Nephron progenitor cell (in vitro differentiated cells): ENCODE data around the gene LIN28B.
A peak's percentile ranks its signal among the peaks of the same experiment; 100 is the strongest.

ENCODE experiments used
- DNase-seq: peaks from one replicate; pipeline ENCODE4 v3.0.0; 2021
- H3K27ac Mint-ChIP-seq: 2 replicates; pipeline ENCODE4 v1.8.0; 2021; ENCODE audit warnings: mild to moderate bottlenecking, moderate library complexity, mixed read lengths
- H3K27me3 Mint-ChIP-seq: 2 replicates; pipeline ENCODE4 v1.8.0; 2021; ENCODE audit warnings: mild to moderate bottlenecking, low read depth, mixed read lengths; ENCODE audit not compliant: poor library complexity
- H3K36me3 Mint-ChIP-seq: 2 replicates; pipeline ENCODE4 v1.8.0; 2021; ENCODE audit warnings: low read depth, mixed read lengths
- H3K4me1 Mint-ChIP-seq: 2 replicates; pipeline ENCODE4 v1.8.0; 2021; ENCODE audit warnings: mixed read lengths
- H3K4me3 Mint-ChIP-seq: 2 replicates; pipeline ENCODE4 v1.8.0; 2021; ENCODE audit warnings: mild to moderate bottlenecking, moderate library complexity, mixed read lengths
- H3K9me3 Mint-ChIP-seq: 2 replicates; pipeline ENCODE4 v1.8.0; 2021; ENCODE audit warnings: mild to moderate bottlenecking, moderate library complexity, mixed read lengths
- CTCF ChIP-seq: fragments of 200-600 bp; sonication (generic); IDR thresholded peaks from 2 replicates; pipeline ENCODE4 v1.5.0; 2021; ENCODE audit warnings: antibody characterized with exemption

The LIN28B gene

GRCh38 chr6:105057160-105057559 is 100.3 kb downstream of the LIN28B start:
- Mint-ChIP-seq H3K4me3 (no peak overlapping the region), H3K27ac (peak overlapping the region; percentile 26), H3K27me3 (no peaks in the 10 kb centered on the region), H3K36me3 (peaks cover 62% of the 10 kb centered on the region), H3K9me3 (peaks cover 19% of the 10 kb centered on the region), H3K4me1 (peaks cover 51% of the 10 kb centered on the region)
- TF ChIP-seq CTCF, result no peak
- no peak for DNase-seq

- H3K4me3 Mint-ChIP-seq, result peak overlapping the region; percentile 49
- peaks cover 50% of the 10 kb centered on the region for H3K4me1 Mint-ChIP-seq
- H3K27me3 Mint-ChIP-seq, result no peaks in the 10 kb centered on the region
- peaks cover 57% of the 10 kb centered on the region for H3K36me3 Mint-ChIP-seq
- TF ChIP-seq CTCF, result no peak
- peaks cover 16% of the 10 kb centered on the region for H3K9me3 Mint-ChIP-seq
- H3K27ac Mint-ChIP-seq, result peak overlapping the region; percentile 97
- no peak for DNase-seq
Measured at GRCh38 chr6:105058316-105058715, 101.4 kb downstream of the LIN28B start.

- no peak for DNase-seq
- Mint-ChIP-seq H3K27ac (peak overlapping the region; percentile 49), H3K4me1 (peaks cover 46% of the 10 kb centered on the region), H3K9me3 (peaks cover 12% of the 10 kb centered on the region), H3K4me3 (no peak overlapping the region), H3K27me3 (no peaks in the 10 kb centered on the region), H3K36me3 (peaks cover 57% of the 10 kb centered on the region)
- TF ChIP-seq CTCF, result no peak
Measured at GRCh38 chr6:105058846-105059245, 101.9 kb downstream of the LIN28B start.

GRCh38 chr6:105066233-105066632 is 109.3 kb downstream of the LIN28B start:
- Mint-ChIP-seq H3K4me3 (no peak overlapping the region), H3K27me3 (peaks cover 3% of the 10 kb centered on the region)

GRCh38 chr6:105066836-105067235 is 109.9 kb downstream of the LIN28B start:
- H3K36me3 Mint-ChIP-seq, result peaks cover 35% of the 10 kb centered on the region
- TF ChIP-seq CTCF, result no peak
- H3K9me3 Mint-ChIP-seq, result no peaks in the 10 kb centered on the region
- peaks cover 16% of the 10 kb centered on the region for H3K4me1 Mint-ChIP-seq
- no peak overlapping the region for H3K27ac Mint-ChIP-seq
- H3K4me3 Mint-ChIP-seq, result no peak overlapping the region
- DNase-seq, result no peak
- H3K27me3 Mint-ChIP-seq, result peaks cover 3% of the 10 kb centered on the region

More at GRCh38 chr6:105066233-105066632, 109.3 kb downstream of the LIN28B start:
- H3K9me3 Mint-ChIP-seq, result no peaks in the 10 kb centered on the region
- TF ChIP-seq CTCF, result no peak
- no peak overlapping the region for H3K27ac Mint-ChIP-seq
- H3K36me3 Mint-ChIP-seq, result peaks cover 35% of the 10 kb centered on the region
- DNase-seq, result no peak
- peaks cover 16% of the 10 kb centered on the region for H3K4me1 Mint-ChIP-seq

- no peak overlapping the region for H3K27ac Mint-ChIP-seq
- peaks cover 16% of the 10 kb centered on the region for H3K4me1 Mint-ChIP-seq
- H3K36me3 Mint-ChIP-seq, result peaks cover 31% of the 10 kb centered on the region
Measured at GRCh38 chr6:105067329-105067728, 110.4 kb downstream of the LIN28B start.

More at GRCh38 chr6:105067329-105067728, 110.4 kb downstream of the LIN28B start:
- Mint-ChIP-seq H3K4me3 (no peak overlapping the region), H3K27me3 (peaks cover 3% of the 10 kb centered on the region), H3K9me3 (no peaks in the 10 kb centered on the region)
- no peak for TF ChIP-seq CTCF
- no peak for DNase-seq
